Measurements from ENCODE around the gene MAB21L3. TPM values are rescaled to one million over a fixed set of nuclear protein-coding genes. Genes with fewer than 3 reads are reported as not detected.

MAB21L3 gene
- total RNA-seq, 1 donor from 2014 or later = 0.34 TPM

GRCh38 chr1:116176306-116176789 lies 65.1 kb downstream of the MAB21L3 start:
- H3K79me2 ChIP-seq (ENCODE audit: insufficient read depth, low read length) = no peaks in the 10 kb centered on the region
- H2AFZ ChIP-seq (ENCODE audit: low read depth, low read length) = no peak overlapping the region
- no peaks in the 10 kb centered on the region for H3K4me1 ChIP-seq (ENCODE audit: insufficient read depth, low read length)
- DNase-seq (ENCODE audit: low read depth) (no peak), FAIRE-seq (no peak)
- Mint-ChIP-seq H3K36me3 (ENCODE audit: low read depth, unreplicated experiment) (peaks cover 2% of the 10 kb centered on the region), H3K27me3 (ENCODE audit: low read depth, unreplicated experiment) (peaks cover 15% of the 10 kb centered on the region), H3K4me1 (ENCODE audit: low read depth, unreplicated experiment) (no peaks in the 10 kb centered on the region), H3K9me3 (ENCODE audit: unreplicated experiment) (peaks cover 4% of the 10 kb centered on the region), H3K27ac (ENCODE audit: unreplicated experiment) (no peak overlapping the region), H3K4me3 (ENCODE audit: unreplicated experiment) (no peak overlapping the region)
- no peak overlapping the region for H3K4me3 ChIP-seq (ENCODE audit: insufficient read depth, low read depth, low read length)
- no peaks in the 10 kb centered on the region for H3K36me3 ChIP-seq (ENCODE audit: insufficient read depth, low read length)
- H3K4me2 ChIP-seq (ENCODE audit: low read length) = no peak overlapping the region
- H3K27me3 ChIP-seq (ENCODE audit: insufficient read depth, low read length) = peaks cover 3% of the 10 kb centered on the region
- no peak overlapping the region for H3K9ac ChIP-seq (ENCODE audit: low read length)
- TF ChIP-seq CTCF (IDR thresholded peaks at IDR 0.05; ENCODE audit: insufficient read depth, low read depth, low read length) = no peak
- no peak for TF ChIP-seq EZH2 (IDR thresholded peaks at IDR 0.05; ENCODE audit: insufficient read depth, low read length)
- H3K9me3 ChIP-seq (ENCODE audit: insufficient read depth, low read depth, low read length) = no peaks in the 10 kb centered on the region
- no peaks in the 10 kb centered on the region for H4K20me1 ChIP-seq (ENCODE audit: insufficient read depth, low read length)
- H3K27ac ChIP-seq (ENCODE audit: low read depth, low read length) = no peak overlapping the region

- Histone ChIP-seq H3K36me3 (ENCODE audit: insufficient read depth, low read length) (no peaks in the 10 kb centered on the region), H2AFZ (ENCODE audit: low read depth, low read length) (no peak overlapping the region), H3K9me3 (ENCODE audit: insufficient read depth, low read depth, low read length) (no peaks in the 10 kb centered on the region), H4K20me1 (ENCODE audit: insufficient read depth, low read length) (no peaks in the 10 kb centered on the region), H3K27ac (ENCODE audit: low read depth, low read length) (no peak overlapping the region), H3K4me1 (ENCODE audit: insufficient read depth, low read length) (no peaks in the 10 kb centered on the region), H3K27me3 (ENCODE audit: insufficient read depth, low read length) (peaks cover 5% of the 10 kb centered on the region), H3K4me2 (ENCODE audit: low read length) (no peak overlapping the region), H3K4me3 (ENCODE audit: insufficient read depth, low read depth, low read length) (no peak overlapping the region), H3K9ac (ENCODE audit: low read length) (no peak overlapping the region), H3K79me2 (ENCODE audit: insufficient read depth, low read length) (no peaks in the 10 kb centered on the region)
- peaks cover 18% of the 10 kb centered on the region for H3K27me3 Mint-ChIP-seq (ENCODE audit: low read depth, unreplicated experiment)
- peaks cover 2% of the 10 kb centered on the region for H3K36me3 Mint-ChIP-seq (ENCODE audit: low read depth, unreplicated experiment)
- no peak overlapping the region for H3K4me3 Mint-ChIP-seq (ENCODE audit: unreplicated experiment)
- TF ChIP-seq EZH2 (IDR thresholded peaks at IDR 0.05; ENCODE audit: insufficient read depth, low read length) = no peak
- TF ChIP-seq CTCF (IDR thresholded peaks at IDR 0.05; ENCODE audit: insufficient read depth, low read depth, low read length) = no peak
- H3K27ac Mint-ChIP-seq (ENCODE audit: unreplicated experiment) = no peak overlapping the region
- H3K9me3 Mint-ChIP-seq (ENCODE audit: unreplicated experiment) = peaks cover 4% of the 10 kb centered on the region
- FAIRE-seq (no peak), DNase-seq (ENCODE audit: low read depth) (no peak)
- H3K4me1 Mint-ChIP-seq (ENCODE audit: low read depth, unreplicated experiment) = no peaks in the 10 kb centered on the region
Measured at GRCh38 chr1:116177861-116178260, 66.7 kb downstream of the MAB21L3 start.

GRCh38 chr1:116178837-116179236 lies 67.6 kb downstream of the MAB21L3 start:
- DNase-seq (ENCODE audit: low read depth) (no peak), FAIRE-seq (no peak)
- Histone ChIP-seq H3K27ac (ENCODE audit: low read depth, low read length) (no peak overlapping the region), H3K4me3 (ENCODE audit: insufficient read depth, low read depth, low read length) (no peak overlapping the region), H2AFZ (ENCODE audit: low read depth, low read length) (no peak overlapping the region), H3K4me2 (ENCODE audit: low read length) (no peak overlapping the region), H3K27me3 (ENCODE audit: insufficient read depth, low read length) (peaks cover 8% of the 10 kb centered on the region), H3K36me3 (ENCODE audit: insufficient read depth, low read length) (no peaks in the 10 kb centered on the region), H3K4me1 (ENCODE audit: insufficient read depth, low read length) (no peaks in the 10 kb centered on the region), H3K9me3 (ENCODE audit: insufficient read depth, low read depth, low read length) (no peaks in the 10 kb centered on the region), H3K79me2 (ENCODE audit: insufficient read depth, low read length) (no peaks in the 10 kb centered on the region), H3K9ac (ENCODE audit: low read length) (no peak overlapping the region), H4K20me1 (ENCODE audit: insufficient read depth, low read length) (no peaks in the 10 kb centered on the region)
- Mint-ChIP-seq H3K4me3 (ENCODE audit: unreplicated experiment) (no peak overlapping the region), H3K36me3 (ENCODE audit: low read depth, unreplicated experiment) (peaks cover 2% of the 10 kb centered on the region), H3K4me1 (ENCODE audit: low read depth, unreplicated experiment) (no peaks in the 10 kb centered on the region), H3K27me3 (ENCODE audit: low read depth, unreplicated experiment) (peaks cover 21% of the 10 kb centered on the region), H3K27ac (ENCODE audit: unreplicated experiment) (no peak overlapping the region), H3K9me3 (ENCODE audit: unreplicated experiment) (peaks cover 6% of the 10 kb centered on the region)
- TF ChIP-seq CTCF (IDR thresholded peaks at IDR 0.05; ENCODE audit: insufficient read depth, low read depth, low read length) (no peak), EZH2 (IDR thresholded peaks at IDR 0.05; ENCODE audit: insufficient read depth, low read length) (no peak)
